ENCODE data around the gene CPS1. TPM values are rescaled to one million over a fixed set of nuclear protein-coding genes. Genes with fewer than 3 reads are reported as not detected.

Gene CPS1
- total RNA-seq, 1 experiment from 2014 or later: 14.2 TPM

GRCh38 chr2:210671065-210671464 lies 114.7 kb downstream of the CPS1 start:
- H3K79me1 ChIP-seq (ENCODE audit: insufficient read depth, low read depth, low read length, poor library complexity, severe bottlenecking): no peaks in the 10 kb centered on the region
- no peak overlapping the region for H3K23ac ChIP-seq (ENCODE audit: insufficient read length, low read depth, low read length)
- H4K8ac ChIP-seq (replicated peaks; ENCODE audit: insufficient read length, low read depth, low read length): no peak overlapping the region
- DNase-seq: no peak
- no peaks in the 10 kb centered on the region; a peak in 1 of 7 replicates for H3K36me3 Mint-ChIP-seq (ENCODE audit: insufficient read depth in 1 of 3, low read depth in 3 of 3)
- H3K4me2 ChIP-seq (ENCODE audit: insufficient read depth, insufficient read length, low read length): no peak overlapping the region
- no peak overlapping the region for H3K14ac ChIP-seq (ENCODE audit: insufficient read depth, low read length)
- no peak overlapping the region for H3K56ac ChIP-seq (ENCODE audit: insufficient read length, low read depth, low read length)
- peaks cover 2 to 3% of the 10 kb centered on the region in 2 experiments; a peak in 2 of 5 replicates for H3K9me3 Mint-ChIP-seq
- H2BK12ac ChIP-seq (ENCODE audit: insufficient read length, low read depth, low read length): no peak overlapping the region
- H3K79me2 ChIP-seq (ENCODE audit: insufficient read depth, low read length): no peaks in the 10 kb centered on the region
- no peak overlapping the region for H3K9ac ChIP-seq (ENCODE audit: extremely low read depth, insufficient read length, low read length)
- no peak overlapping the region for H3K4ac ChIP-seq (ENCODE audit: low read depth, low read length)
- H4K91ac ChIP-seq (ENCODE audit: insufficient read length, low read depth, low read length): no peak overlapping the region
- no peak overlapping the region for H3K27ac ChIP-seq (ENCODE audit: insufficient read length, low read depth, low read length)
- no peak overlapping the region for H2BK120ac ChIP-seq (ENCODE audit: low read depth, low read length, poor library complexity, severe bottlenecking)
- no peak overlapping the region for H2AK5ac ChIP-seq (ENCODE audit: insufficient read length, low read length)
- H2AFZ ChIP-seq (ENCODE audit: low read length): no peak overlapping the region
- H2BK15ac ChIP-seq (ENCODE audit: low read depth, low read length): no peak overlapping the region
- no CpG with 5 or more reads among the region's 3 CpGs for WGBS (ENCODE audit: extremely low coverage, insufficient read length, low lambda C conversion rate)
- H3K4me1 ChIP-seq (ENCODE audit: insufficient read depth, low read length): no peaks in the 10 kb centered on the region
- H3K27ac Mint-ChIP-seq: no peak overlapping the region
- H3K4me1 Mint-ChIP-seq: peaks cover 0 to 3% of the 10 kb centered on the region in 2 experiments; a peak in 1 of 4 replicates
- no peak overlapping the region for H3K18ac ChIP-seq (ENCODE audit: insufficient read length, low read depth, low read length)
- no peak overlapping the region for H3K4me3 Mint-ChIP-seq
- no peaks in the 10 kb centered on the region for H4K20me1 ChIP-seq (ENCODE audit: control insufficient read depth, insufficient read depth, insufficient read length)
- H3K27me3 ChIP-seq (ENCODE audit: insufficient read depth, low read length): no peaks in the 10 kb centered on the region
- H3K23me2 ChIP-seq (ENCODE audit: insufficient read length, low read depth, low read length, poor library complexity, severe bottlenecking): no peaks in the 10 kb centered on the region
- no peak overlapping the region for H4K5ac ChIP-seq (ENCODE audit: insufficient read length, low read depth, low read length)
- no peak overlapping the region for H2BK5ac ChIP-seq (ENCODE audit: insufficient read length, low read length)
- no peaks in the 10 kb centered on the region for H3K27me3 Mint-ChIP-seq (ENCODE audit: low read depth)
- TF ChIP-seq, protein P1, sequence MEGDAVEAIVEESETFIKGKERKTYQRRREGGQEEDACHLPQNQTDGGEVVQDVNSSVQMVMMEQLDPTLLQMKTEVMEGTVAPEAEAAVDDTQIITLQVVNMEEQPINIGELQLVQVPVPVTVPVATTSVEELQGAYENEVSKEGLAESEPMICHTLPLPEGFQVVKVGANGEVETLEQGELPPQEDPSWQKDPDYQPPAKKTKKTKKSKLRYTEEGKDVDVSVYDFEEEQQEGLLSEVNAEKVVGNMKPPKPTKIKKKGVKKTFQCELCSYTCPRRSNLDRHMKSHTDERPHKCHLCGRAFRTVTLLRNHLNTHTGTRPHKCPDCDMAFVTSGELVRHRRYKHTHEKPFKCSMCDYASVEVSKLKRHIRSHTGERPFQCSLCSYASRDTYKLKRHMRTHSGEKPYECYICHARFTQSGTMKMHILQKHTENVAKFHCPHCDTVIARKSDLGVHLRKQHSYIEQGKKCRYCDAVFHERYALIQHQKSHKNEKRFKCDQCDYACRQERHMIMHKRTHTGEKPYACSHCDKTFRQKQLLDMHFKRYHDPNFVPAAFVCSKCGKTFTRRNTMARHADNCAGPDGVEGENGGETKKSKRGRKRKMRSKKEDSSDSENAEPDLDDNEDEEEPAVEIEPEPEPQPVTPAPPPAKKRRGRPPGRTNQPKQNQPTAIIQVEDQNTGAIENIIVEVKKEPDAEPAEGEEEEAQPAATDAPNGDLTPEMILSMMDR (conservative IDR thresholded peaks at IDR 0.05): no peak
- H2BK20ac ChIP-seq (ENCODE audit: low read depth, low read length, poor library complexity, severe bottlenecking): no peak overlapping the region
- H3T11ph ChIP-seq (ENCODE audit: low read length): no peak overlapping the region
- no peaks in the 10 kb centered on the region for H3K9me3 ChIP-seq (ENCODE audit: control insufficient read depth, low read depth, low read length)

Data from H9 (cell line).